Adrenal gland (tissue), 5 donors: Measurements from ENCODE around the gene PIGU.

Source experiments
- CTCF ChIP-seq, 6 experiments: fragments of 450-650 bp in 4 of 6; fragments of 200-600 bp in 2 of 6; sonication (generic) in 1 of 6; IDR thresholded peaks; 1 replicate in 5 of 6; 2 replicates in 1 of 6; pipeline versions ENCODE4 v1.5.1 to v1.8.0; 2016 to 2021; ENCODE audit warnings: antibody characterized with exemption in 6 of 6, mild to moderate bottlenecking in 2 of 6, moderate library complexity in 1 of 6
- POLR2A ChIP-seq, 2 donors: fragments of 450-650 bp; IDR thresholded peaks; one replicate each; pipeline ENCODE4 v1.6.1; 2017; ENCODE audit warnings: antibody characterized with exemption in 2 of 2, mild to moderate bottlenecking in 2 of 2, moderate library complexity in 1 of 2
- donor health status: DM: no; HTN: no; CAD: no.

GRCh38 chr20:34535857-34536256, 141.0 kb downstream of the PIGU start:
- TF ChIP-seq CTCF (IDR thresholded peaks at IDR 0.05) (no peak), POLR2A (IDR thresholded peaks at IDR 0.05) (no peak)
